ENCODE measurements around the gene MSL3B.

MSL3B gene

GRCh38 chr2:233819884-233820773 is 48.1 kb downstream of the MSL3B start:
- peak; percentile 54 for DNase-seq
- Histone ChIP-seq H3K27ac (no peak overlapping the region), H3K4me1 (no peaks in the 10 kb centered on the region), H3K36me3 (no peaks in the 10 kb centered on the region), H3K4me3 (no peak overlapping the region), H3K9me3 (no peaks in the 10 kb centered on the region), H3K27me3 (no peaks in the 10 kb centered on the region)
- intact Hi-C loops (cut with DNase I), result no loop called here
- 86 to 88% methylated on average over 18 of the region's 18 CpGs for WGBS, 2 donors
- TF ChIP-seq POLR2A (IDR thresholded peaks at IDR 0.05) (no peak), POLR2AphosphoS5 (IDR thresholded peaks at IDR 0.05) (no peak), CTCF (IDR thresholded peaks at IDR 0.05) (no peak), EP300 (IDR thresholded peaks at IDR 0.05) (no peak)

- DNase-seq, result peak; percentile 48
- intact Hi-C loops (cut with DNase I), result no loop called here
- Histone ChIP-seq H3K4me1 (no peaks in the 10 kb centered on the region), H3K36me3 (no peaks in the 10 kb centered on the region), H3K4me3 (no peak overlapping the region), H3K27ac (no peak overlapping the region), H3K27me3 (no peaks in the 10 kb centered on the region), H3K9me3 (peaks cover 0 to 1% (median 0%) of the 10 kb centered on the region in 4 donors)
- WGBS, 2 donors, result 83 to 84% methylated on average over 17 of the region's 17 CpGs
- no peak for TF ChIP-seq POLR2A (IDR thresholded peaks at IDR 0.05)
- no peak for TF ChIP-seq POLR2AphosphoS5 (IDR thresholded peaks at IDR 0.05)
- TF ChIP-seq CTCF (IDR thresholded peaks at IDR 0.05), result no peak
- TF ChIP-seq EP300 (IDR thresholded peaks at IDR 0.05), result no peak
Observed at GRCh38 chr2:233818639-233819621, 49.3 kb downstream of the MSL3B start.

- Histone ChIP-seq H3K36me3 (no peaks in the 10 kb centered on the region), H3K9me3 (peaks cover 0 to 1% (median 0%) of the 10 kb centered on the region in 4 donors), H3K4me1 (no peaks in the 10 kb centered on the region), H3K4me3 (no peak overlapping the region), H3K27me3 (no peaks in the 10 kb centered on the region), H3K27ac (no peak overlapping the region)
- no peak for TF ChIP-seq EP300 (IDR thresholded peaks at IDR 0.05)
- TF ChIP-seq CTCF (IDR thresholded peaks at IDR 0.05), result no peak
- 81 to 91% methylated on average over 11 of the region's 11 CpGs for WGBS, 2 donors
- DNase-seq, result no peak
- intact Hi-C loops (cut with DNase I), result no loop called here
Observed at GRCh38 chr2:233817995-233818638, 50.1 kb downstream of the MSL3B start.

- intact Hi-C loops (cut with DNase I), result no loop called here
- H3K4me1 ChIP-seq, result no peaks in the 10 kb centered on the region
- H3K27me3 ChIP-seq, result no peaks in the 10 kb centered on the region
- DNase-seq, result peak; percentile 39
- H3K9me3 ChIP-seq, result peaks cover 0 to 1% (median 0%) of the 10 kb centered on the region in 4 donors
- H3K4me3 ChIP-seq, result no peak overlapping the region
- WGBS, 2 donors, result 81 to 82% methylated on average over 3 of the region's 3 CpGs
- no peak overlapping the region for H3K27ac ChIP-seq
- TF ChIP-seq EP300 (IDR thresholded peaks at IDR 0.05), result no peak
- no peaks in the 10 kb centered on the region for H3K36me3 ChIP-seq
Observed at GRCh38 chr2:233817361-233817911, 50.8 kb downstream of the MSL3B start.
